K562 (cell line): ENCODE data around the gene NAT14. TPM values are rescaled to one million over a fixed set of nuclear protein-coding genes. Genes with fewer than 3 reads are reported as not detected.

Source experiments
- CHD2 ChIP-seq: IDR thresholded peaks from 2 replicates; pipeline ENCODE4 v1.6.1; 2011; ENCODE audit warnings: low read depth, low read length
- GTF2A2 ChIP-seq: IDR thresholded peaks from 2 replicates; pipeline ENCODE4 v1.6.1; 2016; ENCODE audit warnings: mild to moderate bottlenecking, missing genetic modification characterization, missing compliant biosample characterization
- JUN ChIP-seq, 2 experiments: sonication (generic) in 1 of 2; formaldehyde crosslinking in 1 of 2; IDR thresholded peaks; 2 replicates each; pipeline versions ENCODE4 v1.6.1 to v1.8.0; 2012 to 2022; ENCODE audit warnings: borderline replicate concordance in 2 of 2, mild to moderate bottlenecking in 2 of 2, improper control_type of control experiment in 1 of 2, low read depth in 1 of 2, low read length in 1 of 2, missing genetic modification reagents in 1 of 2
- KLF10 ChIP-seq: fragments of 250-450 bp; sonication (Bioruptor Pico); IDR thresholded peaks from 2 replicates; pipeline ENCODE4 v1.6.1; 2021; ENCODE audit warnings: matching md5 sums
- MYC ChIP-seq, 2 experiments: fragments of 250-450 bp in 1 of 2; sonication (Bioruptor Pico) in 1 of 2; IDR thresholded peaks; 2 replicates each; pipeline versions ENCODE4 v1.5.1 to v1.6.1; 2012 to 2021; ENCODE audit warnings: low read depth in 2 of 2, borderline replicate concordance in 1 of 2, improper control_type of control experiment in 1 of 2, low read length in 1 of 2, mild to moderate bottlenecking in 1 of 2, moderate library complexity in 1 of 2
- NBN ChIP-seq: fragments of 450-650 bp; IDR thresholded peaks from 2 replicates; pipeline ENCODE4 v1.6.1; 2016; ENCODE audit warnings: low read depth, mild to moderate bottlenecking
- NFIC ChIP-seq: fragments of 450-650 bp; IDR thresholded peaks from 2 replicates; pipeline ENCODE4 v1.6.1; 2017; ENCODE audit warnings: mild to moderate bottlenecking, inconsistent platforms
- NR4A1 ChIP-seq, 2 experiments: fragments of 250-450 bp in 1 of 2; fragments of 450-650 bp in 1 of 2; sonication (Bioruptor Pico) in 1 of 2; IDR thresholded peaks; 2 replicates each; pipeline versions ENCODE4 v1.4.0 to v1.6.1; 2016 to 2020; ENCODE audit warnings: mild to moderate bottlenecking in 2 of 2, missing compliant biosample characterization in 1 of 2, missing genetic modification characterization in 1 of 2, moderate library complexity in 1 of 2
- OTX1 ChIP-seq: fragments of 450-650 bp; formaldehyde crosslinking; IDR thresholded peaks from 2 replicates; pipeline ENCODE4 v1.4.0; 2022; ENCODE audit warnings: mild to moderate bottlenecking
- SP1 ChIP-seq: sonication (generic); formaldehyde crosslinking; IDR thresholded peaks from 2 replicates; pipeline ENCODE4 v1.8.1; 2022; ENCODE audit warnings: mild to moderate bottlenecking, missing genetic modification reagents
- SRSF1 ChIP-seq: fragments of 200-400 bp; formaldehyde crosslinking; IDR thresholded peaks from 2 replicates; pipeline ENCODE4 v1.6.1; 2017; ENCODE audit warnings: mild to moderate bottlenecking, low read depth, low read length, moderate library complexity
- SUPT5H ChIP-seq: fragments of 450-650 bp; IDR thresholded peaks from 2 replicates; pipeline ENCODE4 v1.6.1; 2016
- ZNF174 ChIP-seq: fragments of 250-450 bp; sonication (Bioruptor Pico); IDR thresholded peaks from 2 replicates; pipeline ENCODE4 v1.4.0; 2020; ENCODE audit warnings: mild to moderate bottlenecking
- ZNF197 ChIP-seq: fragments of 200-800 bp; sonication (Bioruptor generic); IDR thresholded peaks from 2 replicates; pipeline ENCODE4 v1.6.1; 2016; ENCODE audit warnings: low read depth, missing genetic modification characterization, missing compliant biosample characterization
- ZNF384 ChIP-seq: IDR thresholded peaks from 2 replicates; pipeline ENCODE4 v1.6.1; 2012; ENCODE audit warnings: low read depth, low read length, improper control_type of control experiment
- polyA plus RNA-seq, 8 experiments: library from polyadenylated mRNA; depleted of rRNA in 4 of 8; stranded (reverse) in 5 of 8; unstranded in 3 of 8; fragments of >200 nt; fragmentation: Nextera tagmentation in 2 of 8; fragmentation: Illumina TruSeq in 1 of 8; extraction: Ambion mirVana in 2 of 8; extraction: Trizol in 1 of 8; gene quantifications; 2 replicates each; pipeline versions ENCODE4 v1.2.1 to v1.2.3, GENCODE V29; 2011 to 2014; ENCODE audit warnings: inconsistent platforms in 1 of 8, missing spikeins in 1 of 8
- total RNA-seq, 7 experiments: library from RNA; depleted of rRNA in 6 of 7; stranded (reverse); fragments of >200 nt in 6 of 7; fragmentation: Illumina TruSeq in 2 of 7; extraction: Trizol in 2 of 7; gene quantifications; 2 replicates each; pipeline versions ENCODE4 v1.2.1 to v1.2.3, GENCODE V29; 2011 to 2021; ENCODE audit warnings: low replicate concordance in 1 of 7
- TF ChIP-seq, protein P1 (sequence below): fragments of 450-650 bp; formaldehyde crosslinking; IDR thresholded peaks from 2 replicates; pipeline ENCODE4 v1.4.0; 2020; ENCODE audit warnings: mild to moderate bottlenecking, moderate library complexity
- TF ChIP-seq, protein P2 (sequence below): fragments of 450-650 bp; IDR thresholded peaks from 2 replicates; pipeline ENCODE4 v1.6.1; 2016; ENCODE audit warnings: mild to moderate bottlenecking
- TF ChIP-seq, protein P3 (sequence below), 2 experiments: fragments of 450-650 bp; IDR thresholded peaks; 2 replicates each; pipeline ENCODE4 v1.6.1; 2016
- TF ChIP-seq, protein P4 (sequence below): sonication (generic); formaldehyde crosslinking; IDR thresholded peaks from 2 replicates; pipeline ENCODE4 v1.8.0; 2022; ENCODE audit warnings: mild to moderate bottlenecking, low read depth, missing genetic modification reagents
- TF ChIP-seq, protein P5 (sequence below): fragments of 250-450 bp; sonication (Bioruptor Pico); IDR thresholded peaks from 2 replicates; pipeline ENCODE4 v1.4.0; 2020

The NAT14 gene
- total and polyA plus RNA-seq, 9 of the 15 experiments (the other 6 are each of a cell fraction or from before 2014, with no cell fraction given), result 2.4 to 77.0 (median 26.7) TPM

DNA sequence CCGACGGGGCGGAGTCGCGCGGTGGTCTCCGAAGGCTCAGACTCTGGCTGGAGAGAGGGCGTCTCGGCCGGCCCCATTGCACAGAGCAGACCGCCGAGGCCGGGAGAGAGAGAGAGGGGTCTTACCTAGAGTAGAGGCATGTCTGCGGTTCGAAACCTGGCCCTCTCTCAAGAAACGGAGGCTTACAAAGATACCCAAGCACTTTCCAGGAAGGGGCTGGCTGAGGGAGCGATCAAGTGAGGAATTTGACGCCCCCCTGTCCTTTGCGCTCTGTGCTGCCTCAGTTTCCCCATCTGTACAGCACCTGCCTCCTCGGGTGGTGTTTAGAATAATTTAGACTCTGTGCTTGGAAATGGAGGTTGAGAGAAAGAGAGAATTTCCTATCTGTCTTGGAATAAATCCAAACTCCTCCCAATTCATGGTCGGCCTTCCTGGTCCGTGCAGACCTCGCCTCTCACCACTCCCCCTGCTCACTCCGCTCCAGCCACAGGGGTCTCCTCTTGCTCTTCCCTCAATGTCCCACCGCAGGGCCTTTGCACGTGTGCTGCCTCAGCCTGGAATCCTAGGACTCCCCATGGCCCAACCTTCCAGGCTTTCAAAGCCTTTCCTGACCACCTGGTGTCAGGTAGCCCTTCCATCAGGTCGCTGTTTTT, 22.9 kb upstream of the NAT14 start (continued):
- TF ChIP-seq, protein P1, sequence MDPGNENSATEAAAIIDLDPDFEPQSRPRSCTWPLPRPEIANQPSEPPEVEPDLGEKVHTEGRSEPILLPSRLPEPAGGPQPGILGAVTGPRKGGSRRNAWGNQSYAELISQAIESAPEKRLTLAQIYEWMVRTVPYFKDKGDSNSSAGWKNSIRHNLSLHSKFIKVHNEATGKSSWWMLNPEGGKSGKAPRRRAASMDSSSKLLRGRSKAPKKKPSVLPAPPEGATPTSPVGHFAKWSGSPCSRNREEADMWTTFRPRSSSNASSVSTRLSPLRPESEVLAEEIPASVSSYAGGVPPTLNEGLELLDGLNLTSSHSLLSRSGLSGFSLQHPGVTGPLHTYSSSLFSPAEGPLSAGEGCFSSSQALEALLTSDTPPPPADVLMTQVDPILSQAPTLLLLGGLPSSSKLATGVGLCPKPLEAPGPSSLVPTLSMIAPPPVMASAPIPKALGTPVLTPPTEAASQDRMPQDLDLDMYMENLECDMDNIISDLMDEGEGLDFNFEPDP, result peak; percentile 16; the same call in 1 of the 2 replicates
- TF ChIP-seq SUPT5H, result peak; percentile 48
- peak; percentile 36; the same call in 1 of the 2 replicates for TF ChIP-seq MYC (IDR thresholded peaks at IDR 0.05; ENCODE audit: low read depth, low read length)
- TF ChIP-seq MYC (CRISPR knock-in tag; IDR thresholded peaks at IDR 0.05; ENCODE audit: borderline replicate concordance, low read depth), result 0 out of 2 replicates have a peak, but pooled peaks have one; percentile 28
- TF ChIP-seq, protein P2, sequence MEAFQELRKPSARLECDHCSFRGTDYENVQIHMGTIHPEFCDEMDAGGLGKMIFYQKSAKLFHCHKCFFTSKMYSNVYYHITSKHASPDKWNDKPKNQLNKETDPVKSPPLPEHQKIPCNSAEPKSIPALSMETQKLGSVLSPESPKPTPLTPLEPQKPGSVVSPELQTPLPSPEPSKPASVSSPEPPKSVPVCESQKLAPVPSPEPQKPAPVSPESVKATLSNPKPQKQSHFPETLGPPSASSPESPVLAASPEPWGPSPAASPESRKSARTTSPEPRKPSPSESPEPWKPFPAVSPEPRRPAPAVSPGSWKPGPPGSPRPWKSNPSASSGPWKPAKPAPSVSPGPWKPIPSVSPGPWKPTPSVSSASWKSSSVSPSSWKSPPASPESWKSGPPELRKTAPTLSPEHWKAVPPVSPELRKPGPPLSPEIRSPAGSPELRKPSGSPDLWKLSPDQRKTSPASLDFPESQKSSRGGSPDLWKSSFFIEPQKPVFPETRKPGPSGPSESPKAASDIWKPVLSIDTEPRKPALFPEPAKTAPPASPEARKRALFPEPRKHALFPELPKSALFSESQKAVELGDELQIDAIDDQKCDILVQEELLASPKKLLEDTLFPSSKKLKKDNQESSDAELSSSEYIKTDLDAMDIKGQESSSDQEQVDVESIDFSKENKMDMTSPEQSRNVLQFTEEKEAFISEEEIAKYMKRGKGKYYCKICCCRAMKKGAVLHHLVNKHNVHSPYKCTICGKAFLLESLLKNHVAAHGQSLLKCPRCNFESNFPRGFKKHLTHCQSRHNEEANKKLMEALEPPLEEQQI, result no peak
- no peak for TF ChIP-seq ZNF197 (CRISPR knock-in tag)
- TF ChIP-seq NBN, result peak; percentile 39; the same call in 1 of the 2 replicates
- no peak for TF ChIP-seq ZNF384
- TF ChIP-seq, protein P3, sequence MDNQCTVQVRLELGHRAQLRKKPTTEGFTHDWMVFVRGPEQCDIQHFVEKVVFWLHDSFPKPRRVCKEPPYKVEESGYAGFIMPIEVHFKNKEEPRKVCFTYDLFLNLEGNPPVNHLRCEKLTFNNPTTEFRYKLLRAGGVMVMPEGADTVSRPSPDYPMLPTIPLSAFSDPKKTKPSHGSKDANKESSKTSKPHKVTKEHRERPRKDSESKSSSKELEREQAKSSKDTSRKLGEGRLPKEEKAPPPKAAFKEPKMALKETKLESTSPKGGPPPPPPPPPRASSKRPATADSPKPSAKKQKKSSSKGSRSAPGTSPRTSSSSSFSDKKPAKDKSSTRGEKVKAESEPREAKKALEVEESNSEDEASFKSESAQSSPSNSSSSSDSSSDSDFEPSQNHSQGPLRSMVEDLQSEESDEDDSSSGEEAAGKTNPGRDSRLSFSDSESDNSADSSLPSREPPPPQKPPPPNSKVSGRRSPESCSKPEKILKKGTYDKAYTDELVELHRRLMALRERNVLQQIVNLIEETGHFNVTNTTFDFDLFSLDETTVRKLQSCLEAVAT (IDR thresholded peaks at IDR 0.05), result no peak
- TF ChIP-seq SP1 (CRISPR knock-in tag), result no peak
- TF ChIP-seq OTX1 (CRISPR knock-in tag), result no peak
- no peak for TF ChIP-seq SRSF1
- no peak for TF ChIP-seq CHD2
- TF ChIP-seq, protein P4, sequence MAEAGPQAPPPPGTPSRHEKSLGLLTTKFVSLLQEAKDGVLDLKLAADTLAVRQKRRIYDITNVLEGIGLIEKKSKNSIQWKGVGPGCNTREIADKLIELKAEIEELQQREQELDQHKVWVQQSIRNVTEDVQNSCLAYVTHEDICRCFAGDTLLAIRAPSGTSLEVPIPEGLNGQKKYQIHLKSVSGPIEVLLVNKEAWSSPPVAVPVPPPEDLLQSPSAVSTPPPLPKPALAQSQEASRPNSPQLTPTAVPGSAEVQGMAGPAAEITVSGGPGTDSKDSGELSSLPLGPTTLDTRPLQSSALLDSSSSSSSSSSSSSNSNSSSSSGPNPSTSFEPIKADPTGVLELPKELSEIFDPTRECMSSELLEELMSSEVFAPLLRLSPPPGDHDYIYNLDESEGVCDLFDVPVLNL (CRISPR knock-in tag), result no peak
- TF ChIP-seq KLF10 (CRISPR knock-in tag), result no peak
- TF ChIP-seq GTF2A2 (tag), result no peak
- 0 out of 2 replicates have a peak, but pooled peaks have one; percentile 31 for TF ChIP-seq NR4A1 (CRISPR knock-in tag; IDR thresholded peaks at IDR 0.05)
- TF ChIP-seq NR4A1 (tag; IDR thresholded peaks at IDR 0.05), result no peak
- no peak for TF ChIP-seq JUN (IDR thresholded peaks at IDR 0.05; ENCODE audit: borderline replicate concordance, low read depth, low read length)
- TF ChIP-seq JUN (CRISPR knock-in tag; IDR thresholded peaks at IDR 0.05; ENCODE audit: borderline replicate concordance), result no peak
- TF ChIP-seq, protein P5, sequence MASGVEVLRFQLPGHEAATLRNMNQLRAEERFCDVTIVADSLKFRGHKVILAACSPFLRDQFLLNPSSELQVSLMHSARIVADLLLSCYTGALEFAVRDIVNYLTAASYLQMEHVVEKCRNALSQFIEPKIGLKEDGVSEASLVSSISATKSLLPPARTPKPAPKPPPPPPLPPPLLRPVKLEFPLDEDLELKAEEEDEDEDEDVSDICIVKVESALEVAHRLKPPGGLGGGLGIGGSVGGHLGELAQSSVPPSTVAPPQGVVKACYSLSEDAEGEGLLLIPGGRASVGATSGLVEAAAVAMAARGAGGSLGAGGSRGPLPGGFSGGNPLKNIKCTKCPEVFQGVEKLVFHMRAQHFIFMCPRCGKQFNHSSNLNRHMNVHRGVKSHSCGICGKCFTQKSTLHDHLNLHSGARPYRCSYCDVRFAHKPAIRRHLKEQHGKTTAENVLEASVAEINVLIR (CRISPR knock-in tag), result no peak
- TF ChIP-seq ZNF174, result no peak
- peak; percentile 95 for TF ChIP-seq NFIC
